ENCODE measurements around the gene MRPL24.

Gene MRPL24

DNA sequence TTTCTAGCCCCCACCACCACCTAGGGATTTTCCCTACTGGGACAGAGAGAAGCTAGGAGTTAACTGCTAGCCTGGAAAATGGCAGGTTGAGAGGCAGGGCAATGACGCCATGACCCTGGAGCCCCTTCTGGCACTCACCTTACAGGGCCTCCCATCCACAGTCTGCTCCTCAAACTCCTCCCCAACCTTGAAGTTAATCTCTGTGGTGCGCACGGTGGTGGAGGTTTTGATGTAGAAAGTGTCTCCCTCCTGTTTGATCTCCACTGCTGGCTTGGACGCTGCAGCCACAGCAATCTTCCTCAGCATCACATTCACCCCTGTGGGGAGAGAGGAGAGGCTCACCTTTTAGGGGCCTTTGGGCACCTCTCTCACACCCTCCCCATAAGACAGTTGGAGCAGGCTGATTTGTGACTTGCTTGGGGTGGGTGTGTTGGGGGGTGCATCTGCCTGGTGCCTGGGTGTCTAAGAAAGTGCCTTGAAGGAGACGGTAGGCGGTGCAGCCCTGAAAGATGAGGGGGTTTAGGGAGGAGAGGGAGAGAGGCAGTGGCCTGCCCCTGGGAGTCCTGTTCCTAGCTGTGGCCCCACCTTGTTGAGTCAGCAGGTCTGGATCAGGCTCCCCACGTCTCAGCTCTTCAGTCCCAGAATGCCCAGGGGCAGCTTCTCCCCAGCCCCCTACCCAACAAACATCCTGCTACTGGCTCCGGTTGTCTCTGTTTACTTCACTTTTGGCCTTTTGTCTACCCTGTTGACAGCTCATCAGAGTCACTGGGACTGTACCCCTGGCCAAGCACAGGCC is 40.0 kb downstream of the MRPL24 start:
- Histone ChIP-seq H3K79me2 (ENCODE audit: insufficient read depth, low read depth) (no peaks in the 10 kb centered on the region), H4K20me1 (ENCODE audit: insufficient read depth) (no peaks in the 10 kb centered on the region), H3K36me3 (ENCODE audit: insufficient read depth) (no peaks in the 10 kb centered on the region), H3K27me3 (ENCODE audit: insufficient read depth, low read depth) (peaks cover 99% of the 10 kb centered on the region), H3K27ac (no peak overlapping the region), H3K4me3 (IDR thresholded peaks at IDR 0.05; ENCODE audit: insufficient read depth, low read depth, low read length) (no peak overlapping the region), H2AFZ (ENCODE audit: low read depth) (no peak overlapping the region), H3K9ac (no peak overlapping the region), H3K4me2 (no peak overlapping the region), H3K4me1 (ENCODE audit: low read depth, poor library complexity, severe bottlenecking) (peaks cover 13% of the 10 kb centered on the region)
- TF ChIP-seq, protein P1, sequence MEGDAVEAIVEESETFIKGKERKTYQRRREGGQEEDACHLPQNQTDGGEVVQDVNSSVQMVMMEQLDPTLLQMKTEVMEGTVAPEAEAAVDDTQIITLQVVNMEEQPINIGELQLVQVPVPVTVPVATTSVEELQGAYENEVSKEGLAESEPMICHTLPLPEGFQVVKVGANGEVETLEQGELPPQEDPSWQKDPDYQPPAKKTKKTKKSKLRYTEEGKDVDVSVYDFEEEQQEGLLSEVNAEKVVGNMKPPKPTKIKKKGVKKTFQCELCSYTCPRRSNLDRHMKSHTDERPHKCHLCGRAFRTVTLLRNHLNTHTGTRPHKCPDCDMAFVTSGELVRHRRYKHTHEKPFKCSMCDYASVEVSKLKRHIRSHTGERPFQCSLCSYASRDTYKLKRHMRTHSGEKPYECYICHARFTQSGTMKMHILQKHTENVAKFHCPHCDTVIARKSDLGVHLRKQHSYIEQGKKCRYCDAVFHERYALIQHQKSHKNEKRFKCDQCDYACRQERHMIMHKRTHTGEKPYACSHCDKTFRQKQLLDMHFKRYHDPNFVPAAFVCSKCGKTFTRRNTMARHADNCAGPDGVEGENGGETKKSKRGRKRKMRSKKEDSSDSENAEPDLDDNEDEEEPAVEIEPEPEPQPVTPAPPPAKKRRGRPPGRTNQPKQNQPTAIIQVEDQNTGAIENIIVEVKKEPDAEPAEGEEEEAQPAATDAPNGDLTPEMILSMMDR (conservative IDR thresholded peaks at IDR 0.05; ENCODE audit: low read depth, low read length), result no peak

DNA sequence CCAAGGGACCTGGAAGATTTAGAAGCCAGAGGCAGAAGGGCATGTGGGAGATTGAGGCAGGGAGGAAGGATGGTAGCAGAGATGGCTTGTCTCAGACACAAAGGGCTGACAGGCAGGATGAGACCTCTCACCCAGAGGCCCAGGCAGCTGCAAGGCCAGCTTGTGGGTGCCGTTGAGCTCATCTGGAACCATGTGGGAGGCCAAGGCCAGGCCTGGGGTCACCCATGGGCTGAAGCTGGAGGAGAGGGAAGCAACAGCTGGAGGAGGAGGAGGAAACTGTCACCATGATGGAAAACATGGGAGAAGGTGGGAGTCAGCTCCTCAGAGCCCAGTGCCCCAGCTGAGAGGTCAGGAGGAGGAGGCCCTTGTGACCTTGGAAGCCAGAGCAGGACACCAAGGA is 41.9 kb downstream of the MRPL24 start:
- no peaks in the 10 kb centered on the region for H3K79me2 ChIP-seq (ENCODE audit: insufficient read depth, low read depth)
- TF ChIP-seq, protein P1 (conservative IDR thresholded peaks at IDR 0.05; ENCODE audit: low read depth, low read length), result no peak
- H3K4me2 ChIP-seq, result no peak overlapping the region
- no peaks in the 10 kb centered on the region for H4K20me1 ChIP-seq (ENCODE audit: insufficient read depth)
- peaks cover 96% of the 10 kb centered on the region for H3K27me3 ChIP-seq (ENCODE audit: insufficient read depth, low read depth)
- no peaks in the 10 kb centered on the region for H3K4me1 ChIP-seq (ENCODE audit: low read depth, poor library complexity, severe bottlenecking)
- no peak overlapping the region for H3K27ac ChIP-seq
- H3K4me3 ChIP-seq (IDR thresholded peaks at IDR 0.05; ENCODE audit: insufficient read depth, low read depth, low read length), result no peak overlapping the region
- H3K36me3 ChIP-seq (ENCODE audit: insufficient read depth), result no peaks in the 10 kb centered on the region
- H2AFZ ChIP-seq (ENCODE audit: low read depth), result no peak overlapping the region
- no peak overlapping the region for H3K9ac ChIP-seq

DNA sequence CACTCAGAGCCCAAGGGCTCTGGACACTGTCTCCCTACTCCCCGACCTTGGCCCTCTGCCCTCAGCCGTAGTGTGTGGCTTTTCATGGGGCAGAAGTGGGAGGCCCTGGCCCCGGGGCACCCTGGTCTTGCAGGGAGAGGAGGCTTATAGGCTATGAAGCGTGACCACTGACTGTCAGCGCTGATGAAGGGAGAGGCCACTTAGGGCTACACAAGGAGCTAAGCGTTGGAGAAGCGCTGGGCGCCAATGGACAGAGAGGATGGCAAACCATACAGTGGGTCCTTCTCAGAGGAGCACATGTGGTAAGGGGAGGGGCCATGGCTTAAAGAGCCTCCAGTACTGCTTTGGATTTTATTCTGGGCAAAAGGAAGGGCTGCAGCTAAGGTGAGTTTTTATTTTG is 43.4 kb downstream of the MRPL24 start:
- Histone ChIP-seq H3K36me3 (ENCODE audit: insufficient read depth) (no peaks in the 10 kb centered on the region), H3K4me1 (ENCODE audit: low read depth, poor library complexity, severe bottlenecking) (peaks cover 11% of the 10 kb centered on the region), H3K27me3 (ENCODE audit: insufficient read depth, low read depth) (peaks cover 96% of the 10 kb centered on the region), H3K9ac (no peak overlapping the region), H3K79me2 (ENCODE audit: insufficient read depth, low read depth) (no peaks in the 10 kb centered on the region), H3K4me2 (no peak overlapping the region), H3K27ac (no peak overlapping the region), H3K4me3 (IDR thresholded peaks at IDR 0.05; ENCODE audit: insufficient read depth, low read depth, low read length) (no peak overlapping the region), H2AFZ (ENCODE audit: low read depth) (no peak overlapping the region), H4K20me1 (ENCODE audit: insufficient read depth) (no peaks in the 10 kb centered on the region)
- TF ChIP-seq, protein P1 (conservative IDR thresholded peaks at IDR 0.05; ENCODE audit: low read depth, low read length), result no peak

DNA sequence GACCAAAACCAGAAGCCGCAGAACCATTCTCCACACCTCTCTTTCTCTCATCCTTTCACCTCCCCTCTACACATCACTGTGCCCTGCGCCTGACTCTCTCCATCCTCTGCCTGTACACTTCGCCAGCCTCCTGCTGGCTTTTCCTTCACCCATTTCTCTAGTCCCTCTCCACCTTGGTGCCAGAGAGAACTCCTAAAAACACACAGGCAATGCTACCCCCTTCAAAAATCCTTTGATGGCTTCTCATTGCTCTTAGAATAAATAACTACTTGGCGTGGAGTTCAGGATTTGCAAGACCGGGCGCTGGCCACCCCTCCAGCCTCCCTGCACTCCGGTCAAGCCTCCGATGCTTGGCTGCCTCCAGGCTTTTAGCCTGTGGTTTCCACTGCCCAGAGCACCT is 44.1 kb downstream of the MRPL24 start:
- Histone ChIP-seq H3K4me3 (IDR thresholded peaks at IDR 0.05; ENCODE audit: insufficient read depth, low read depth, low read length) (no peak overlapping the region), H3K4me2 (no peak overlapping the region), H4K20me1 (ENCODE audit: insufficient read depth) (no peaks in the 10 kb centered on the region), H3K79me2 (ENCODE audit: insufficient read depth, low read depth) (no peaks in the 10 kb centered on the region), H2AFZ (ENCODE audit: low read depth) (no peak overlapping the region), H3K4me1 (ENCODE audit: low read depth, poor library complexity, severe bottlenecking) (peaks cover 11% of the 10 kb centered on the region), H3K27me3 (ENCODE audit: insufficient read depth, low read depth) (peaks cover 96% of the 10 kb centered on the region), H3K9ac (no peak overlapping the region), H3K27ac (no peak overlapping the region), H3K36me3 (ENCODE audit: insufficient read depth) (no peaks in the 10 kb centered on the region)
- TF ChIP-seq, protein P1 (conservative IDR thresholded peaks at IDR 0.05; ENCODE audit: low read depth, low read length), result no peak
